H1 (cell line): ENCODE data around the gene AANAT. TPM values are rescaled to one million over a fixed set of nuclear protein-coding genes. Genes with fewer than 3 reads are reported as not detected.

Experiments used
- E2F6 ChIP-seq: IDR thresholded peaks from 2 replicates; pipeline ENCODE4 v1.6.1; 2012; ENCODE audit warnings: inconsistent platforms
- polyA plus RNA-seq, 7 experiments: library from polyadenylated mRNA; depleted of rRNA in 3 of 7; stranded (reverse) in 5 of 7; unstranded in 2 of 7; fragments of >200 nt in 5 of 7; fragments of 200-250 nt in 2 of 7; gene quantifications; 1 replicate in 5 of 7; 2 replicates in 1 of 7; 4 replicates in 1 of 7; pipeline versions ENCODE4 v1.2.1 to v1.2.3, GENCODE V29; 2011 to 2013; ENCODE audit warnings: missing spikeins in 2 of 7, mixed read lengths in 2 of 7
- total RNA-seq: library from RNA; stranded (reverse); fragmentation: NEBNext Ultra II Directional; extraction: Animal tissue kit (Norgen Biotek cat#: 25700); gene quantifications from 2 replicates; pipeline ENCODE4 v1.2.1, GENCODE V29; 2021

The AANAT gene
- total and polyA plus RNA-seq, 2 of the 8 experiments (the other 6 are each of a cell fraction or from before 2014, with no cell fraction given), result 0.53 TPM; not detected in 1

- no peak for TF ChIP-seq E2F6
Observed at GRCh38 chr17:76432004-76432403, 35.4 kb upstream of the AANAT start (continued).
